ENCODE measurements around the gene MOK.

Gene MOK

DNA sequence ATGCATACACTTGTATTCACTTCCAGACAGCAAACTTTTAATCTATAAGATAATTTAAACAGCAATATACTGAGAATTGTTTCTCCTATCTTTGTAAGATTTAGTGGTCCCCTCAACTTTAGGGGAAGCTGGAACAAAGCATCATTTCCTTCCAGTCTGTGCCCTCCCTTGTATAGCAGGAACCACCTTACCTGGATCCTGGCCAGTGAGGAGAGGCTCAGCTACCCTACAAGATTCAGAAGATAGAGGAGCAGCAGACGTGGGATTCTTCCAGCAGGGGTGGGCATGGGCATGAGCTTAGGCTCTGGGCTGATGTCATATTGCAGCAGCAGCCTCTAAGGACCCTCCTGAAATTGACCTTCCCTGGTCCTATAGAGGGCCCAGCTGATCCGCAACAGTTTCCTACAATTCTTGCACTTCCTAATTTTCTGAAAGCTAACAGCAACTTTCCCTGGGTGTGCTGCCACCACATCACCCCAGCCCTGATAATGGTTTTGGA is 21.3 kb downstream of the MOK start:
- DNase-seq (ENCODE audit: low read depth in 2 of 2), result no peak

DNA sequence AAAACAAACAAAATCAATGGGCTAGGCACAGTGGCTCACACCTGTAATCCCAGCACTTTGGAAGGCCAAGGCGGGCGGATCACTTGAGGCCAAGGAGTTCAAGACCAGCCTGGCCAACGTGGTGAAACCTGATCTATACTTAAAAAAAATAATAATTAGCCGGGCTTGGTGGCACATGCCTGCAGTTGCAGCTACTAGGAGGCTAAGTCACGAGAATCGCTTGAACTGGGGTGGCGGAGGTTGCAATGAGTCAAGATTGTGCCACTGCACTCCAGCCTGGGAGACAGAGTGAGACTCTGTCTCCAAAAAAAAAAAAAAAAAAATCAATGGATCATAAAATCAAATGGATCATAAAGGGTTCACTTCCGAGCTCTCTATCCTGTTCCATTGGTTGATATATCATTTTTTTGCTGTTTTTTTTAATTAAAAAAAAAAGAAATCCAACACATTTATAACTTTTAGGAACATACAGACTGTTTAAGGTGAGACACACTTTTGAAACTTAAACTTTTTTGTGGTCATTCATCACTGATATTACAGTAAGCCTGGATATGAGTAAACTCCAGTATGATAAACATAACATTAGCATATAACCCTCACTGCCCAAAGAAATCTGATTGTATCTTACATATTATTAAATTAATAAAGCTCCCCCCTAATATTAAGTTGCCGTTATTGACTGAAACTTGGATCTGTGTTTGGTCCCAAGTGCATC is 22.1 kb downstream of the MOK start:
- DNase-seq (ENCODE audit: low read depth in 2 of 2), result no peak

DNA sequence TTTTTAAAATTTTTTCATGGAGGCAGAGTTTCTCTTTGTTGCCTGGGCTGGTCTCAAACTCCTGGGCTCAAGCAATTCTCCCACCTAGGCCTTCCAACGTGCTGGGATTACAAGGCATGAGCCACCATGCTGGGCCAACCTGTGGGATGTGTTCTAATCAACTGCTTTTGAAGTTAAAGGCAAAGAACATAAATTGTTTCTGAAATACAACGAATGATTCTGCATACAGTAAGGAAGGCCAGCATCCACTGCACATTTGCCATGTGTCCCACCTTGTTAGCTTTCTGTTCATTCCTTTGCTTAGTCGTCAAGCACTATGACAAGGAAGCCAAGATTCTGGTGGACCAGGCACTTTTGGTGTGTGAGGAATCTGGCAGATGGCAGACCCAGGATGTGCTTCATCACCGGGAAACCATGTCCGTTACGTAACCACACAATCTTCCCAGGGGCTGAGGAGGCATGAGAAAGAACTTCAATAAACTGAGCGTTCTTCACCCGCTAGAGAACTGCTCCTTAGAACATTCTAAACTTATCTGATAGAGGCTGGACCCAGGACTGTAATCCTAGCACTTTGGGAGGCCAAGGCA is 24.5 kb downstream of the MOK start:
- no peak for DNase-seq (ENCODE audit: low read depth in 2 of 2)

DNA sequence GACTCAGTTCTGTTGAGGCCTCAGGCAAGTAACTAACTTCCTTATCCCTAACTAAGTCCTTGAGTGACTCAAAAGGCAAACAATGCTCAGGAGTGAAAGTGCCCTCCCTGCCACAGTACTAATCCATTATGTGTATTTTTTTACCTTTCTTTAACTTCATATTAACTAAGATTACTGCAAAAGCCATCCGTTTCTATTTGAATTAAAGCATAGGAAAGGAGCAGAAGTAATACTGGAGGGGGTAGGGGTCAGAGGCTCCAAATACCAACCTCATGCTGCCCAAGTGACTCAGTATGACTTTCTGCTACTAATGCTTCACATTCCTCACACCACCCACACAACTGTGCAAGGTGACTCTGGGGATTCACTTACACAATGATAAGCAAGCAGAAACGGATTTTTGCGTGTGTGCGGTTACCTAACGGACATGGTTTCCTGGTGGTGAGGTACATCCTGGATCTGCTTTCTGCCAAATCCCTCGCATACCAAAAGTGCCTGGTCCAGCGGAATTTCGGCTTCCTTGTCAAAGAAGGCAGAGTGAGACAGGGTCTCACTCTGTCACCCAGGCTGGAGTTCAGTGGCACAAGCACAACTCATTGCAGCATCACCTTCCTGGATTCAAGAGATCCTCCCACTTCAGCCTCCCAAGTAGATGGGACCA is 25.1 kb downstream of the MOK start:
- DNase-seq (ENCODE audit: low read depth in 2 of 2), result no peak

DNA sequence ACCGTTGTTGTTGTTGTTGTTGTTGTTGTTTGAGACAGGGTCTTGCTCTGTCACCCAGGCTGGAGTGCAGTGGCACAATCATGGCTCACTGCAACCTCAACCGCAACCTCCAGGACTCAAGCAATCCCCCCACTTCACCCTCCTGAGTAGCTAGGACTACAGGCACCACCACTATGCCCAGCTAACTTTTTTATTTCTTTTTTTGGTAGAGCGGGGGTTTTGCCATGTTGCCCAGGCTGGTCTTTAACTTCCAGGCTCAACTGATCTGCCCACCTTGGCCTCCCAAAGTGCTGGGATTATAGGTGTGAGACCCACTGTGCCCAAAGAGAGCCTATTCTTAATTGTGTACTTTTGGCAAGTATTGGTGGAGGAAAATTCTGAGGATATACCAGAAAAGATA is 25.7 kb downstream of the MOK start:
- DNase-seq (ENCODE audit: low read depth in 2 of 2), result no peak

- DNase-seq (ENCODE audit: low read depth in 2 of 2), result no peak
Measured at GRCh38 chr14:102278631-102278935, 26.4 kb downstream of the MOK start.

- no peak for DNase-seq (ENCODE audit: low read depth in 2 of 2)
Measured at GRCh38 chr14:102277874-102278630, 26.9 kb downstream of the MOK start.

DNA sequence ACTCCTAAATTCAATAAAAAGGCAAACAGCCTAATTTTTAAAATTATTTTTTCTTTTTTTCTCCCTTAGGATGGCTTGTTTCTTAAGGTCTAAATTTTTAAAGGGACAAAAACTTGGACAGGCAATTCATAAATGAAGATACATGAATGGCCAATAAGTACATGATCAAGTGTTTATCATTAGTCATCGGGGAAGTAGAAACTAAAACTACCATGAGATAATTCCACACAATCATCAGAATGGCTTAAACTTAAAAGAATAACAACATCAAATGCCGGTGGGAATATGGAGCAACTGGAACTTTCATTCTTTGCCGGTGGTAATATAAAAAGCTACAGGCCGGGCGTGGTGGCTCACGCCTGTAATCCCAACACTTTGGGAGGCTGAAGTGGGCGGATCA is 29.1 kb downstream of the MOK start:
- no peak for DNase-seq (ENCODE audit: low read depth in 2 of 2)

GRCh38 chr14:102272392-102272791 is 32.6 kb downstream of the MOK start:
- DNase-seq (ENCODE audit: low read depth in 2 of 2), result no peak

DNA sequence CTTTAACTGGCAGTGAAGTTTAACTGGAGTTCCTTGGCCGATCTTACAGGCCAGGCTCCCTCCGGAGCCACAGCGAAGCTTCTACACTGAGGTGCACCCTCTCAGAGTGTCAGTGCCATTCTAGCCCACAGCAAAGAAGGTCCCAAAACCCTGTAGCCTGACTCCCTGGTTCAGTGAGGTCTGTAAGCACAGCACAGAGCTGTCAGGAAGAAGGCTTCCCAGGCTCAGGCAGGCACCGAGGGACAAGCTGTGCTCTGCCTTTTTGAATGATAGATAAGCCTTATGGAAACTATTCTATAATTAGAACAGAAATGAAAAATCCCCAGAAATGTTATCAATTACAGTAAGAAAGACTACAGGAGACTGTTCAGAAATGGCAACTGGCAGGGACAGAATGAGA is 40.2 kb downstream of the MOK start:
- DNase-seq (ENCODE audit: low read depth in 2 of 2), result no peak

DNA sequence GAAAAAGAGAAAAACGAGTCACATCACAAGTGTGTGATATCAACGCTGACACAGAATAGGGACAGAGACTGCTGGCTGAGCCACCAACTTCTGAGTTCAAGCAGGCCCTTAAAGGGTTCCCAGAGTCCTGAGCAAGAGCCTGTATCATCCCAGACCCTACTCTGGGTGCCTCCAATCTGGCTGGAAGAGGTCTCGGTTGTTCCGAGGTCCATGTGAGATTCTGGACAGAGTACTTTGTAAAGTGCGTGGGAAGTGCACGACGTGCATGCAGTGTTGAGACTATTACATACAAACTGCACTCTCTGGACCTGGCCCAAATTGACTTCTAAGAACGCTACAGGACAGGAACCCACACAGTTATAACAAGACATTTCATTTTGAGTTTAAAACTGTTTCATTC is 40.6 kb downstream of the MOK start:
- DNase-seq (ENCODE audit: low read depth in 2 of 2), result no peak

GRCh38 chr14:102262929-102263462 is 42.0 kb downstream of the MOK start:
- no peak for DNase-seq (ENCODE audit: low read depth in 2 of 2)

GRCh38 chr14:102258136-102258535 is 46.8 kb downstream of the MOK start:
- no peak for DNase-seq (ENCODE audit: low read depth in 2 of 2)

- DNase-seq (ENCODE audit: low read depth in 2 of 2), result no peak
Measured at GRCh38 chr14:102256716-102257115, 48.2 kb downstream of the MOK start.

GRCh38 chr14:102255401-102256190 is 49.4 kb downstream of the MOK start:
- DNase-seq (ENCODE audit: low read depth in 2 of 2), result no peak

- DNase-seq (ENCODE audit: low read depth in 2 of 2), result no peak
Measured at GRCh38 chr14:102252834-102253801, 51.8 kb downstream of the MOK start.

DNA sequence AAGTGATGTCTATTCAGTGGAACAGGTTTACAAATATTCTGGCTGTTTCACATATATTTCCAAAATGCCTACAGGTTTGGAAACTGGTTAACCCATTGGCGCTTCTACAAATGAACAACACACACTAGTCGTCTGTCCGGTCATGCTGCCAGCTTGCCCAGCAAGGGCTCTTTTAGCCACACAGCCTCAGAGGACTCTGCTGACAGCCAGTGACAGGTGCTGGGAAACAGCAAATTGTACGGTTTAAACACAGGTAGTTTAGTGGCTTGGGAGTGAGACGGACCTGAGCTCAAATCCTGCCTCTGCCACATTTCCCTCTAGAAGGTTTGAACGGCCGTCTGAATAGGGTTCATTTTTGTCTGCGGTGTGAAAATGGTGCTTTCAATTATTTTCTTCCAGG is 53.8 kb downstream of the MOK start:
- DNase-seq (ENCODE audit: low read depth in 2 of 2), result no peak

DNA sequence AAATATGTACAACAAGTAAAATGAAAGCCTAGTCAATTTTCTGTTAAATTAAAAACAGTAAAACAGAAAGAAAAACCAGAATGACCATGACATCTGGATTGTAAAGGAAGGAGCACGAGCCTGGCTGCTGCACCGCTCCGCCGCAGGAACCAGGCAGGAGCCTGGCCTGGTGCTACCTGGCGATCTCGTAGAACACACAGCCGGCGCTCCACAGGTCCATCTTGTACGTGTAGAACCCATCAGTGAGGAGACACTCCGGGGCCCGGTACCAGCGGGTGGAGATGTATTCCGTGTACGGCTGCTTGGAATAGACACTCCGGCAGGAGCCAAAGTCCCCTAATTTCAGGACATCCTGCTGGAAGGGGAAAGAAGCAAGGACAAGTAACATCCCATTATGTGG is 54.3 kb downstream of the MOK start:
- no peak for DNase-seq (ENCODE audit: low read depth in 2 of 2)

DNA sequence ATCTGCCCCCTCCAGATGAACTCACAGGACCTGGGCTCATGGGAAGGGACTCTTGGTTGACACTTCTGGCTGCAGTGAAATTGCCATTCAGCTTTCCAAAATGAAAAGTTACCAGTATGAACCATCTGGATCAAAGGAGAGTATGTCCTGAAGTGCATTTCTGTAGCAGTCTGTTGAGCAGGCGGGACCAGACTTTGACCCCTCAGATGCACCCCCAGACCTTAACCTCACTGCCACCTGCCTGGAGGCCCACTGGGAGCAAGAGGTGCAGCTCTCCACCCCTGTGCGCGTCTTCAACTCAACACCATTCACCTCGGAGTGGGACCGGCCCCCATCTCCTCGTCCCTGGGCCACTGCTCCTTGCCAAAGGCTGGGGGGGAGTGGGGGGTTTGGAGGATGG is 55.0 kb downstream of the MOK start:
- DNase-seq (ENCODE audit: low read depth in 2 of 2), result no peak

DNA sequence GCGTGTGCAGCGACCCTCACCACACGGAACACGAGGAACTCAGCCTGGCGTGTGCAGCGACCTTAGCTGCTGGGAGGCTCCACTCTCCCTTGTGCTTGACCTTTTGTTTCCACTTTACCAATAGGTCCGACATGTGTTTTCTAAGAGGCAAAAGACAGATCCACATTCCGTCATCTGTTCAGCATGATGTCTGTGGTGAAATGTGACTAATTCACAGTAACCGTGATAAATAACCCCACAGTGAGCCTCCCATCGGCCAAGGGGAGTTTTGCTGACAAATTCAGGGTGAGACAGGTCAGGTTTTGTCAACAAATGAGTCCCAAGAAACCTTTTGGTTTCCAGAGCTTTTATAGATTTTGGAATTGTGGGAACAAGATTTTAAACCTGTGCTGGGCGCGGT is 55.9 kb downstream of the MOK start:
- DNase-seq (ENCODE audit: low read depth in 2 of 2), result no peak

Measured in stimulated activated CD8-positive, alpha-beta memory T cell treated with anti-CD3 and anti-CD28 coated beads, Interleukin-7, amount 100 ng/mL, for 1 hour (primary cell).